GM19099 (cell line): ENCODE results near the gene ABCC10.
A peak's percentile ranks its signal among the peaks of the same experiment; 100 is the strongest.

Source experiments
- POLR2A ChIP-seq: IDR thresholded peaks from 3 replicates; pipeline ENCODE4 v1.6.1; 2011; ENCODE audit warnings: low read depth; ENCODE audit not compliant: insufficient read length; ENCODE audit errors: extremely low read depth

ABCC10 gene

DNA sequence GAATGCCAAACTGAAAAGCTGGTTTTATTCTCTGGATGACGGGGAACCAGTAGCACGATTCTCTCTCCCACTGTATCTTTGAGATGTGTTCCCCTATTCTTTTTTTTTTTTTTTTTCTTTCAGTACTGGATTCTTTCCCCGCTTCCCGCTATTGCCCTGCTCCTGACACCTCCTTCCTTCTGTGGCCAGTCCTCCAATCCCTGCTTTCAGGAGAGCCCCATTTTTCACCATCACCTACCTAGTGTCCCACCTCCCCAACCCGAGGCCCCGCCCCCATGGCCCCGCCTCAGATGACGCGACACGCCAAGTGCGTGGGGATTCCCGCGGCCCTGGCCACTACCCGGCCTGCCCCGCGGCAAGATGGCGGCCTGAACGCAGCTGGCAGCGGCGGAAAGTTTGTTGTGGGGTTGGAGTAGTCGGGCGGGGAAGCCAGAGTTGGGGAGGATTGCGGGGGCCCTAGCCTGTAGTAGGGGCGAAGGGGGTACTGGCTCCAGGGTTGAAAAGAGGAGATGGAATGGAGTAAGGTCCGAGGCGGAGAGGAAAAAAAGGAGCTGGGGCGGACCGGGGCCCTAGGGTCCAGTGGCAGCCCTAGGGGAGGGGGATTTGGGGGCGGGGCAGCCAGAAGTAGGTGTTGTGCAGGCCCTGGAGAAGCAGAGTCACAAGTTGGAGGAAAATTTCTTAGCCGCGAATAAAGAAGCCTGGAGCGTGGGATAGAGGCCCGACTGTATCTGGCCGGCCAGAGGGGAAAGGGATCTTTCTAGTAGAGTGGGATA, 50.1 kb downstream of the ABCC10 start, which contains the start of gene TJAP1:
Gene TJAP1 (plus strand): TSS at position 336 of the 773 bp plus-strand sequence. CDS start 21,432 bp downstream, outside the sequence.
- peak; percentile 92 for TF ChIP-seq POLR2A

DNA sequence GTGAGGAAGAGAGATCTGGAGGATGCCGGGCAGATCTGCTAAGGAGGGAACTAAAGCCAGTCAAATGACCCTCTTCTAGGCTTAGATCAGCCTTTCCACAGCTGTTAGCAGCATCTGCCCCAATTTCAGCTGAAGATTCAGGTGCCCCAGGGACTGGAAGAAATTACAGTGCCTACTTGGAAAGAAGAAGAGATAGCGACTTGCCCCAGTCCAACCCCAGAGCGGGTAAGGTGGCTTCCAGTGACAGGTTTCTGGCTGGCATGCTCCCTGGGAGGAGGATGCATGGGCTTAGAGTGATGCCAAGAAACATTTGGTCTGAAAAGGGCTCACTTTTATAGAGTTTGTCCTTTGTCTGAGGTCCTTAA, 50.6 kb downstream of the ABCC10 start:
- no peak for TF ChIP-seq POLR2A

DNA sequence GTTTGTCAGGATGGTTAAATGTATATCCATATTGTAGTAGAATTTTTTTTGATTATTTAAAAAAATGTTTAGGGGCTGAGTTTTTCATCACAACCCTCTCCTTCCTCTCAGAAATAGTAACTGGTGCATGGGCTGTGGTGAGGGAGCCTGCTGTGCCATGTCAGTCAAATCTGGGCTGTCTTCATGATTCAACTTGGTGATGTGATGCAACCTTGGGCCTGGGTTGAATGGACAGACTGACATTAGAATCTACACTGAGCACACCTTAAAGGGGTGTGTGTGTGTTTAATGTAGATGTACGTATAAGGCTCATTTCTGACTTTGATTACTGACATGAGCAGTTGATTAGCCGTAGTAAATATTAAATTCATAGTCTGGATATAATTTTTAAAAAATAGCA, 53.7 kb downstream of the ABCC10 start:
- no peak for TF ChIP-seq POLR2A

DNA sequence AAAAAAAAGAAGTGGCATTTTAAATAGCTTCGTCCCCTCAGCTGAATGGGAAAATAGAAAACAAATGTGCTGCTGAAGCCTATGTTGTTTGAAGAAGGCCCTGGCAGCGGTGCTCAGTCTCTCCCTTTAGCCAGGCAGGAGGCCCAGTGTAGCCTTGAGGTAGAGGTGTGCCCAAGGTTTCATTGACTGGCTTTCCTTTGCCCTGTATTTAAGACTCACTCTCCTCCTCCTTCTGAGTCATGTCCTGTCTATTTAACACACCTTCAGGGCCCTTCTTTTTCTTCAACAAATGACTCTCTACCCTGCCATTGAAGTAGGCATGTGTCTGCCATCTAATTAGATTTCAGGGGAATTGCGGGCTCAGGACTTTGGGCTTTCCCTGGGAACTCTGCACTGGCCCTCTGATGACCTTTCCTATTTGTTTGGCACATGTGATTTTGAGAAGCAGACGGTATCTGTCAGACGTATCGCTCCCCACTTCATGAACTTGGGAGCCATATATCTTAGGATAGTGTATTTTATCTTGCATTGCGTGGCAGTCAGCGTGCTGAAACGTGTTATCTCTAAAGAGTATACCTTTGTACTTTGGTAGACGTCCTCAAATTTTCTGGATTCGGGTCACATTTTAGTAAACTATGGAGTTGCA, 54.4 kb downstream of the ABCC10 start:
- TF ChIP-seq POLR2A, result no peak

DNA sequence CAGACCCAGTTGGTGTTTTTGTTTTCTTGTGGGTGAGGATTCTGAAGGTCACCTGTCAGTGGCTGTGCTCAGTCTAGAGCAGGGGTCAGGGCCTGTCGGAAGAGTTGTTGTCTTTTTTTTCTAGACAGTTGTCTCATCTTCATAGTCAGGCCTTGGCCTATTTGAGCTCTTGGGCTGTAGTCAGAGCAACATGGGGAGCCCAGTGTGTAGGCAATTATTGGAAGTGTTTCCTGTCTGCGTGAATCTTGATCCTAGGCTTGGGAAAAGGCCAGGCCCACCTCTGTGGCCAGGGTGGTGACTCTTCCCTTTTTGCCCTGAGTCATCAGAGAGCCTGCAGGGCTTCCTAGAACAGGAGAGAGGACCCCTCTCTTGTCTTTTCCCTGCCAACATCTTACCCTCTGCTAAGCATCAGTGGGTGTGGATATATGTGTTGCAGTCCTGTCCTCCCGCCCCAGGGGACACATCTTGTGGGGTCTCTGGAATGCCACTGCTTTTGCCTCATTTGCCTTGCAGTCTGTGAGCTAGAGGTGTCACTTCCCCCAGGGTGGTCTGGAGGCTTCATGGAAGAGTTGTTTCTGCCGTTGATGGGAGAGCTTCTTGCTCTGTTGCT, 61.4 kb downstream of the ABCC10 start:
- no peak for TF ChIP-seq POLR2A

DNA sequence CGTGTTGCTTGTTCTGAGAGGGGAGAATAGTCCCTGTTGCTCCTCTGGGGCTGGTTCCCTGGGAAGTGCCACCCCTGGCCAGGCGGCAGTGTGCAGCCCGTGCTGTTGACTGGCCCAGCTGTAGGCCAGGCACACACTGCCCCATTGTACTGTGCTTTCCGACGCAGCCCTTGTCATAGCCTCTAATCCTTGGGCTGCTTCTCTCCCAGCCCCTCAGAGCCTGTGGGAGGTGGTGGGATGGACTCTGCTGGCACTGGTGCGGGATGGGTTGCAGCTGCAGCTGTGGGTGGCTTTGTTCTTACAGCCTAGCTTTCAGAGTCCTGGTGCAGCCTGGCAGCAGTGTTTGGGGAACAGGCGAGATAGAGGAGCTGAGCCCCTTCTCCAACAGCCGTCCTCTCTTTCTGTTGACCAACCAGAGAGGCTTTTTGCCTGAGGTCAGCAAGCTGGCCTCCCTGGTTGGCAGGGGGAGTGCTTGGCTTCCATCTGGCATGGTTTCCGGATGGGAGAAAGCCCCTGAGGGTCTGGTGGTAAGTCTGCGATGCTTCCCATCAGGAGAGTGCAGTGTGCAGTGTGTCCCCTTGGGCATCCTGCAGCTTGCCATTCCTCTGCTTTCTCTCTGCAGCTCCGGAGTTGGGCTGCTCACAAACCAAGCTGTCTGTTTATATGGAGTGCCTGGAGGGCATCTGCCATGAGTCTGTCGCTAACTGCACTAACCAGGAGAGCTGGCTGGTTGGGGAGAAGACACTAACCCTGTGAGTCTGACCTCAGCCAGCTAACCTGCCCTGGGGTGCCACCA, 62.1 kb downstream of the ABCC10 start:
- no peak for TF ChIP-seq POLR2A

DNA sequence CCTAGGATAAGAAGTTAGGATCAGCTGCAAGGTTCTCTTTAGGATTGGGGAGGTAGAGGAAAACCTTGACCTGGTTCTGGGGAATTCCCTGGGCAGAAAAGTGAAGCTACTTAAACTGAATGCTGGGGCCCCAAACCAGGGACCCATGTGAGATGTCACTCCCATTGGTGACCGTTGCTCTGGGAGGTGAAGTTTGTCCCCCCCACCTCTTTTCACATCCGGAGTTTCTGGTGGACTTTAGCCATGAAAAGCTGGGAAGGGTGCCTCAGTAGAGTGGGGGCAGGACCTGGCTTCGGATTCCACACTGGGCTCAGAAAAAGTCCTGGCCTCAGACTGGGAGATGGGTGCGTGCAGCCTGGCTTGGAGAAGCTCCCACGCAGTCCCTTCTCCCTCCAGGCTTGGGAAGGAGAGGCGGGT, 63.2 kb downstream of the ABCC10 start:
- TF ChIP-seq POLR2A, result no peak

DNA sequence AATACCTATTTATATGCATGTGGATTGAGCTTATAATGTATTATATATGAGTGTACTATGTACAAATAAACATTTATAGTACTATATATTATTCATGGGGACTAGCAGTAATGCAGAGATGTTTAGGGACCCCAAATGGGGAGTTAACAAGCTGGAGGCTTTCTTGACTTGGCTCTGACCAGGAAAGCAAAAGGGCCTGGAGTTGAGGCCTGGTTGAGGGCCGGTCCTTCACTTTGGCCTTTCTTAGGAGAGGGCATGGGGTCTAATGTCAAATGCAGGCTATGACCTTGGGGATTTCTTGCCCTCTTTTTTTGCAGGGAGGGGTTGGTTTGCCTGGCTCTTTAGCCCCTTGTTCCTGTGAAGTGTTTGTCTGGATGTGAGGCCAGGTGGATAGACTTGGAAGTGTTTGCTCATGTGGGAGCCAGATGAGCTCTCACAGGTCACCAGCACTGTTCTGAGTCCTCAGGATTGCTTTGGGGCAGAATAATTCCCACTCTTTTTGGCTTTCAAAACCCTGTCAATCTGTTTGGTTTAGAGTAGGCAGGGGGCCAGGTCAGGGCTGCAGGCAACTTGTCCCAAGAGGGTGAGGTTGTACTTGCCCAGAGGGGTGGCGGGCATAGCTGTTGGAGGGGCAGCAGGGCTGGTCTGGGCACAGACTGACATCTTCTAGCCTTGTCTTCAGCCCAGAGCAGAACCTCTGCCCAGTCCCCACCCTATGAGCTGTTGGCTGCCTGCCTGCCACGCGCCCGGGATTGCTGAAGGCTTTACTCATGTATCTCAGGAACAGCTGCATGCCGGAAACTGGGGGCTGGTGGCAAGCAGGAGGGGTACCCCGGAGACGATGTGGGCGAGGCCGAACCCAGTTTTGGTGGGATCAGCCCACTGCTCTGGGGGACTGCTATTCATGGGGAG, 64.7 kb downstream of the ABCC10 start:
- TF ChIP-seq POLR2A, result no peak

DNA sequence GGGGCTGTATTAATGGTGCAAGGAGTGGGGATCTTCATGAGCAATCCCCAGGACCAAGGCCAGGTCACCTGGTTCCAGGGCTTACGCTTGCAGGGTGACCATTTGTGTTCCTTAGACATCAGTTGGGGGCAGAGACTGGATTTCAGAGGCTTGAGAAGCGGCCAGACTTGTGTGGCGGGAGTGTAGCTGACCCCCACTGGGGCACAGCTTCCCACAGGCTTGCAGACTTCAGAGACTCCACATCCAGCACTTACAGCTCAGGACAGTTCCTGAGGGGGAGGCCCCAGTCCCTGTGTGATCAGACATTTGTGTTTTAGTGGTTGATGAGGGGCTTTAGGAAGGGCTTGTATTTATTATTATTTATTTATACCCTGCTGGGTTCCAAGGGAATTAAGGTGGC, 65.3 kb downstream of the ABCC10 start:
- no peak for TF ChIP-seq POLR2A

DNA sequence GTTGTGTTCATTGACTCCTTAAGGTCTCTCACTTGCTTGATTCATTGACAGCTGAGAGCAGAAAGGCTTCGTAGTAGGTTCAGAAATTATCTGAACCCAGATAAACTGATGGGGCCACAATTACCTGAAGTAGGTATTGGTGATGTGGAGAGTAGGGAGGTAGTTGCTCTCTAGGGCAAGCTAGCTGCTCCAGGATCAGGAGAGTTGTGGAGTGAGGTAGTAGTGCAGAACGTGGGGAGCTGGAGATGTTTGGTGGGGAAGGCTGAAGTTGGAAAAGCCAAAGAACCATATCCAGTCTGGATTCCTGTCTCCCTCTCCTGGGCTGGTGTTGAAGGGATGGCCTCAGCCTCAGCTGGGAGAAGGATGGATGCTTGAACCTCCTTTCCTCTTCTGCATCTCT, 65.9 kb downstream of the ABCC10 start:
- TF ChIP-seq POLR2A, result no peak

DNA sequence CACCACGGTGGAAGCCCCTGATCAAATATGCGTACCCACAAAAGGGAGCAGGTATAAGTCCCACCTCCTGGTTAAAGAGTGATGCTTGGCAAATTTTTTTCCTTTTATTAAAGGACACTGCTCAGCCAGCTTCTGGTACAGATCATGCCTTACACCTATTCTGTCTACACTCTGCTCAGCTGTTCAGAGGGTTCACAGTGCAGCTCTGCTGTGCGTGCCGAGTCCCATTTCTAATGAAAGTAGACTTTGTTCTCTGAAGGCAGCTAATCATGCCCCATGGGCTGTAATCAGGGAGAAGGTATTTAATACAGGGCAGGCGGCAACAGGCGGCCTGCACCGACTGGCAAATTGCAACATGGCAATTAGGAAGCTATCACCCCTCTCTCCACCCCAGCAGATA, 66.5 kb downstream of the ABCC10 start:
- no peak for TF ChIP-seq POLR2A

DNA sequence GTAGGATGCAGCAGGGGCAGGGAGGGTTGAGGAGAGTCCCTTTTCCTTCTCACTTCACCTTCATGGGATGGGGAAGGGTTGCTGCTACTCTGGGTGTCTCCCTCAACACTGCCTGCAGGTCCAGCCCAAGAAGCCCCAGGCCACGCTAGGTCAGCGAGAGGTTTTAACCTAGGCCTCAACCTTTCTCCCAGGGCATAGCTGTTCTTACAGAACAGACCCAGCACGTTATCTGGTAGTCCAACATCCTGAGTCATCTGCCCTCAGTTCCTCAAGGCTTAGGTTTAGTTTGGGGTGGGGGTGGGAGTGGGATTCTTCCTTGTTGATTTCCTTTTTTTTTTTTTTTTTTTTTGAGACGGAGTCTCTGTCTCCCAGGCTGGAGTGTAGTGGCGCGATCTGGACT, 67.0 kb downstream of the ABCC10 start:
- no peak for TF ChIP-seq POLR2A

DNA sequence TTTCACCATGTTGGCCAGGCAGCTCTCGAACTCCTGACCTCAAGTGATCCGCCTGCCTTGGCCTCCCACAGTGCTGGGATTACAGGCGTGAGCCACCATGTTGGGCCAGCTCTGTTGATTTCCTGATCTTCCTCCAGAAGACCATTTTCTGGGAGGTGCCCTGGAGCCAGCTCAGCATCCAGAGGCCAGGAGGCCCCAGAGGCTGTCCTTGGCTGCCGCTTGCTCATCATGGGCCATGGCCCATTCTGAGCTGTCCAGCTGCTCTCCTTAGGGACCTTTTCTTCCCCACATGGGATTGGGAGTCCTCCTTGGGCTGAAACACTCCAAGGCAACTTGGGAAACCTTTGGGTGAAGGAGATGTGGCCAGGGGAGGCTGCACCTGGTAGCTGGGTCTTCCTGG, 67.4 kb downstream of the ABCC10 start:
- TF ChIP-seq POLR2A, result no peak

DNA sequence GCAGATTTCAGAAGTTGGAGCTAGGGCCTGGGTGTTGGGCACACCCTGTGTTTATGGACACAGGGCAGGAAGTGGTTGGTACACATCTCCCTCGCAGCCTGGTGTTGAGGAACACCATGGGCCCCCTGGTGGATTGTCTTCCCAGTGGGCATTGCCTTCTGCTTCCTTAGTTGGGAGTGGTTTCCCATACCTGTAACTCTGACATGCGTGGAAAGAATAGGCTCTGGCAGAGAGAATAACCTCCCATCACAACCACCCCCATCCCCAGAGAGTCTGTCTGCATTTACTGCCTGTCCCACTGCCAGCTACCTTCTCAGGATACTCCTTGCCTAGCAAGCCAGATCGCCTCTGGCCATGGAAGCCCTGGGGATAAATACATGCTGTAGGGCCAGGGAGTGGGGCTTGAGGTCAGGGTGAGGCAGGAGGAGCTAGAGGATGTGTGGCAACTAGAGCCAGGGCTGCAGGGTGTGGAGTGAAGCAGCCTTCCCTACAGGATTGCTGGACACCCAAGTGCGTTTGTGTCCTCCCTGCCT, 68.1 kb downstream of the ABCC10 start:
- no peak for TF ChIP-seq POLR2A
